NCI-H2171 (cell line): ENCODE results near the gene CEP295NL.
A peak's percentile ranks its signal among the peaks of the same experiment; 100 is the strongest.
"Not testable (repeated sequence)": the region's sequence is repeated elsewhere in the genome, so short reads cannot be mapped to it uniquely, and the experiment has no call there.

Source experiments
- DNase-seq: peaks from one replicate; lab custom pipeline; 2025; lab: John Stamatoyannopoulos, UW

The CEP295NL gene

GRCh38 chr17:78903101-78903779, at the start of gene CEP295NL:
TSS of gene CEP295NL (minus strand) at chr17:78903201. CDS start at chr17:78901828, 1,373 bp downstream.
- no peak for DNase-seq

GRCh38 chr17:78952706-78953105, 49.7 kb upstream of the CEP295NL start:
- no peak for DNase-seq

GRCh38 chr17:78951967-78952551, 49.1 kb upstream of the CEP295NL start:
- DNase-seq = no peak

- DNase-seq = no peak
Observed at GRCh38 chr17:78950870-78951269, 47.9 kb upstream of the CEP295NL start.

GRCh38 chr17:78947235-78948149, 44.5 kb upstream of the CEP295NL start:
- no peak for DNase-seq

- no peak for DNase-seq
Observed at GRCh38 chr17:78946631-78947030, 43.6 kb upstream of the CEP295NL start.

GRCh38 chr17:78946131-78946530, 43.1 kb upstream of the CEP295NL start:
- DNase-seq = no peak

- not testable (repeated sequence) for DNase-seq
Observed at GRCh38 chr17:78945455-78945854, 42.5 kb upstream of the CEP295NL start.

- DNase-seq = no peak
Observed at GRCh38 chr17:78944956-78945355, 42.0 kb upstream of the CEP295NL start.

- no peak for DNase-seq
Observed at GRCh38 chr17:78944026-78944425, 41.0 kb upstream of the CEP295NL start.

GRCh38 chr17:78940708-78941107, 37.7 kb upstream of the CEP295NL start:
- DNase-seq = no peak

GRCh38 chr17:78940258-78940657, 37.3 kb upstream of the CEP295NL start:
- DNase-seq = no peak

- no peak for DNase-seq
Observed at GRCh38 chr17:78939615-78940014, 36.6 kb upstream of the CEP295NL start.

- DNase-seq = no peak
Observed at GRCh38 chr17:78937561-78937960, 34.6 kb upstream of the CEP295NL start.

GRCh38 chr17:78935419-78936323, 32.7 kb upstream of the CEP295NL start:
- DNase-seq = peak; percentile 70

- DNase-seq = no peak
Observed at GRCh38 chr17:78934681-78935418, 31.8 kb upstream of the CEP295NL start.

- peak; percentile 84 for DNase-seq
Observed at GRCh38 chr17:78933959-78934568, 31.1 kb upstream of the CEP295NL start.

GRCh38 chr17:78933025-78933958, 30.3 kb upstream of the CEP295NL start:
- no peak for DNase-seq
